Panc1 (cell line): ENCODE measurements around the gene DPH1. TPM values are rescaled to one million over a fixed set of nuclear protein-coding genes. Genes with fewer than 3 reads are reported as not detected.

Experiments used
- ATAC-seq: fragments of 200-7000 bp; cut with Tn5 transposase; 2 replicates; pipeline ENCODE4 v1.9.1; 2020; ENCODE audit warnings: mild to moderate bottlenecking, moderate library complexity
- BruUV-seq: library from RNA; stranded (reverse); fragments of 400-500 nt; replicated peaks from 2 replicates; lab custom pipeline; 2021; lab: Mats Ljungman, UMichigan
- CTCF ChIA-PET: fragments of 300-600 bp; sonication (Branson Sonifier 250); formaldehyde crosslinking; loops from one replicate; lab custom pipeline; 2022; ENCODE audit warnings: antibody characterized with exemption; lab: Charles Lee
- POLR2A ChIA-PET: fragments of 300-600 bp; sonication (Branson Sonifier 250); formaldehyde crosslinking; loops from one replicate; lab custom pipeline; 2022; ENCODE audit warnings: antibody characterized with exemption; lab: Charles Lee
- DNase-seq: peaks from one replicate; pipeline ENCODE4 v3.0.0-alpha.2; 2010; ENCODE audit warnings: low read depth, low spot score
- H3K27ac ChIP-seq: 2 replicates; pipeline ENCODE4 v1.5.1; 2011; ENCODE audit warnings: mild to moderate bottlenecking, low read length, inconsistent platforms
- H3K27me3 ChIP-seq: fragments of 200-500 bp; sonication (Bioruptor generic); 2 replicates; pipeline ENCODE4 v1.6.0; 2014; ENCODE audit warnings: low read length, inconsistent platforms; ENCODE audit not compliant: control insufficient read depth, insufficient read depth
- H3K36me3 ChIP-seq: fragments of 200-500 bp; sonication (Bioruptor generic); 2 replicates; pipeline ENCODE4 v1.5.1; 2014; ENCODE audit warnings: inconsistent platforms, mild to moderate bottlenecking, low read length, moderate library complexity; ENCODE audit not compliant: control insufficient read depth, insufficient read depth
- H3K4me1 ChIP-seq: 2 replicates; pipeline ENCODE4 v1.5.1; 2011; ENCODE audit warnings: inconsistent platforms, mild to moderate bottlenecking, low read length, moderate library complexity; ENCODE audit not compliant: control insufficient read depth, insufficient read depth
- H3K4me3 ChIP-seq, 2 experiments: 2 replicates each; pipeline ENCODE4 v1.5.1; 2011 to 2012; ENCODE audit warnings: low read depth in 2 of 2, low read length in 2 of 2, mild to moderate bottlenecking in 2 of 2, inconsistent platforms in 1 of 2, moderate library complexity in 1 of 2
- H3K9me3 ChIP-seq: fragments of 200-500 bp; sonication (Bioruptor generic); 2 replicates; pipeline ENCODE4 v1.5.1; 2014; ENCODE audit warnings: low read depth, mild to moderate bottlenecking, inconsistent platforms, low read length, moderate library complexity; ENCODE audit not compliant: control insufficient read depth, insufficient read depth
- POLR2AphosphoS5 ChIP-seq: IDR thresholded peaks from 2 replicates; pipeline ENCODE4 v1.6.1; 2012; ENCODE audit warnings: mild to moderate bottlenecking, low read depth, low read length, moderate library complexity
- SIN3A ChIP-seq: IDR thresholded peaks from 2 replicates; pipeline ENCODE4 v1.6.1; 2012; ENCODE audit warnings: low read depth, mild to moderate bottlenecking, low read length, moderate library complexity, borderline replicate concordance; ENCODE audit not compliant: insufficient read depth
- TCF7L2 ChIP-seq: IDR thresholded peaks from 2 replicates; pipeline ENCODE4 v1.6.1; 2011; ENCODE audit warnings: mild to moderate bottlenecking, low read depth, low read length, inconsistent platforms
- in situ Hi-C: cut with HindIII; loops from 2 replicates; pipeline ENCODE4 v1.10.0; 2016; ENCODE audit warnings: low sequenced_read_pairs, low pct_unique_long_range_greater_than_20kb
- intact Hi-C: fragments of 100-400 bp; cut with micrococcal nuclease; formaldehyde crosslinking; loops from one replicate; pipeline ENCODE4 v1.10.0; 2022; ENCODE audit not compliant: unreplicated experiment
- total RNA-seq: library from RNA; stranded (reverse); gene quantifications from one replicate; pipeline ENCODE4 v1.2.1, GENCODE V29; 2021; ENCODE audit not compliant: unreplicated experiment
- TF ChIP-seq, protein P1 (sequence below): fragments of 450-650 bp; IDR thresholded peaks from 2 replicates; pipeline ENCODE4 v1.5.1; 2017; ENCODE audit warnings: mild to moderate bottlenecking
- TF ChIP-seq, protein P2 (sequence below), 2 experiments: IDR thresholded peaks; 2 replicates each; pipeline ENCODE4 v1.6.1; 2011 to 2012; ENCODE audit warnings: low read depth in 2 of 2, control low read depth in 1 of 2, low read length in 1 of 2, mild to moderate bottlenecking in 1 of 2, moderate library complexity in 1 of 2; ENCODE audit not compliant: insufficient read depth in 1 of 2

DPH1 gene
- total RNA-seq, 1 experiment from 2014 or later = 24.3 TPM

DNA sequence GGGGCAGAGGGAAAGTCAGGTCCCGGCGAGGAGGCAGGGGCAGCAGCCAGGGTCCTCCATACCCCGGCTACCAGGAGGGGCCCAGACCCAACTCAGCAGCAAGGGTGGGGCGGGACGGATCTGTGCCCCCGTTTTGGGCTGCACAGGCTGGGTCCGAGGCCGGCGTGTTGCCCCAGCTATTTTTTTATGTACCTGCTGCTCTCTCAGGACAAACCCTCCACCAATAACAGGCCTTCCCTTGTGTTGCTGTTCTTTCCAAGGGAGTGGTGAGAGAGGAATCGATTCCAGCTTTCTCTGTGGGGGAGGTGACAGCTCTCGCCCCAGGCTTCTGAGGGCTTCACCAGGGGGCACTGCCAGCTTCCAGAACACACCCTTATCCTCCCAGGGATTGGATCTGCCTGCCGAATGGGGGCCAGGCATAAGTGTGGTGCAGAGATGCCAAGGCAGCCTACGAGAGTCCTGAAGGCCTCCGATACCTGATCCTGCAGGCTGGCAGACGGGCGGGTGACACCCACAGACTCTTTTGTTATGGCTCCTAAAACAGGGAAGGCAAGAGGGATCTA, 27.1 kb upstream of the DPH1 start:
- TF ChIP-seq, protein P1, sequence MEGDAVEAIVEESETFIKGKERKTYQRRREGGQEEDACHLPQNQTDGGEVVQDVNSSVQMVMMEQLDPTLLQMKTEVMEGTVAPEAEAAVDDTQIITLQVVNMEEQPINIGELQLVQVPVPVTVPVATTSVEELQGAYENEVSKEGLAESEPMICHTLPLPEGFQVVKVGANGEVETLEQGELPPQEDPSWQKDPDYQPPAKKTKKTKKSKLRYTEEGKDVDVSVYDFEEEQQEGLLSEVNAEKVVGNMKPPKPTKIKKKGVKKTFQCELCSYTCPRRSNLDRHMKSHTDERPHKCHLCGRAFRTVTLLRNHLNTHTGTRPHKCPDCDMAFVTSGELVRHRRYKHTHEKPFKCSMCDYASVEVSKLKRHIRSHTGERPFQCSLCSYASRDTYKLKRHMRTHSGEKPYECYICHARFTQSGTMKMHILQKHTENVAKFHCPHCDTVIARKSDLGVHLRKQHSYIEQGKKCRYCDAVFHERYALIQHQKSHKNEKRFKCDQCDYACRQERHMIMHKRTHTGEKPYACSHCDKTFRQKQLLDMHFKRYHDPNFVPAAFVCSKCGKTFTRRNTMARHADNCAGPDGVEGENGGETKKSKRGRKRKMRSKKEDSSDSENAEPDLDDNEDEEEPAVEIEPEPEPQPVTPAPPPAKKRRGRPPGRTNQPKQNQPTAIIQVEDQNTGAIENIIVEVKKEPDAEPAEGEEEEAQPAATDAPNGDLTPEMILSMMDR = no peak
- TF ChIP-seq POLR2AphosphoS5 (no peak), TCF7L2 (no peak), SIN3A (no peak)
- TF ChIP-seq, protein P2, sequence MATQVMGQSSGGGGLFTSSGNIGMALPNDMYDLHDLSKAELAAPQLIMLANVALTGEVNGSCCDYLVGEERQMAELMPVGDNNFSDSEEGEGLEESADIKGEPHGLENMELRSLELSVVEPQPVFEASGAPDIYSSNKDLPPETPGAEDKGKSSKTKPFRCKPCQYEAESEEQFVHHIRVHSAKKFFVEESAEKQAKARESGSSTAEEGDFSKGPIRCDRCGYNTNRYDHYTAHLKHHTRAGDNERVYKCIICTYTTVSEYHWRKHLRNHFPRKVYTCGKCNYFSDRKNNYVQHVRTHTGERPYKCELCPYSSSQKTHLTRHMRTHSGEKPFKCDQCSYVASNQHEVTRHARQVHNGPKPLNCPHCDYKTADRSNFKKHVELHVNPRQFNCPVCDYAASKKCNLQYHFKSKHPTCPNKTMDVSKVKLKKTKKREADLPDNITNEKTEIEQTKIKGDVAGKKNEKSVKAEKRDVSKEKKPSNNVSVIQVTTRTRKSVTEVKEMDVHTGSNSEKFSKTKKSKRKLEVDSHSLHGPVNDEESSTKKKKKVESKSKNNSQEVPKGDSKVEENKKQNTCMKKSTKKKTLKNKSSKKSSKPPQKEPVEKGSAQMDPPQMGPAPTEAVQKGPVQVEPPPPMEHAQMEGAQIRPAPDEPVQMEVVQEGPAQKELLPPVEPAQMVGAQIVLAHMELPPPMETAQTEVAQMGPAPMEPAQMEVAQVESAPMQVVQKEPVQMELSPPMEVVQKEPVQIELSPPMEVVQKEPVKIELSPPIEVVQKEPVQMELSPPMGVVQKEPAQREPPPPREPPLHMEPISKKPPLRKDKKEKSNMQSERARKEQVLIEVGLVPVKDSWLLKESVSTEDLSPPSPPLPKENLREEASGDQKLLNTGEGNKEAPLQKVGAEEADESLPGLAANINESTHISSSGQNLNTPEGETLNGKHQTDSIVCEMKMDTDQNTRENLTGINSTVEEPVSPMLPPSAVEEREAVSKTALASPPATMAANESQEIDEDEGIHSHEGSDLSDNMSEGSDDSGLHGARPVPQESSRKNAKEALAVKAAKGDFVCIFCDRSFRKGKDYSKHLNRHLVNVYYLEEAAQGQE (IDR thresholded peaks at IDR 0.05; ENCODE audit: insufficient read depth in 1 of 2, low read depth in 2 of 2, low read length in 1 of 2) = no peak
- in situ Hi-C loops (no loop called here), intact Hi-C loops (no loop called here)
- BruUV-seq = no TSS peak
- DNase-seq (no peak), ATAC-seq (no peak)
- no peaks in the 10 kb centered on the region for H3K9me3 ChIP-seq
- H3K27ac ChIP-seq = no peak overlapping the region
- no peaks in the 10 kb centered on the region for H3K27me3 ChIP-seq
- H3K4me1 ChIP-seq = peaks cover 7% of the 10 kb centered on the region; the same call in 1 of the 2 replicates
- H3K36me3 ChIP-seq = no peaks in the 10 kb centered on the region
- H3K4me3 ChIP-seq = no peak overlapping the region
- CTCF ChIA-PET = no interaction called here
- POLR2A ChIA-PET = no interaction called here

GRCh38 chr17:2003525-2003924, 26.4 kb upstream of the DPH1 start:
- Histone ChIP-seq H3K4me3 (no peak overlapping the region), H3K27ac (no peak overlapping the region), H3K4me1 (peaks cover 7% of the 10 kb centered on the region; the same call in 1 of the 2 replicates), H3K27me3 (no peaks in the 10 kb centered on the region), H3K36me3 (no peaks in the 10 kb centered on the region), H3K9me3 (no peaks in the 10 kb centered on the region)
- ChIA-PET CTCF (no interaction called here), POLR2A (no interaction called here)
- ATAC-seq = no peak
- intact Hi-C loops (no loop called here), in situ Hi-C loops (no loop called here)
- TF ChIP-seq POLR2AphosphoS5 = no peak
- TF ChIP-seq, protein P1 = no peak
- no peak for TF ChIP-seq SIN3A
- TF ChIP-seq, protein P2 (IDR thresholded peaks at IDR 0.05; ENCODE audit: insufficient read depth in 1 of 2, low read depth in 2 of 2, low read length in 1 of 2) = no peak
- no peak for TF ChIP-seq TCF7L2
- BruUV-seq = no TSS peak
- no peak for DNase-seq
